ENCODE measurements around the gene DCTN5.

GRCh38 chr16:23701045-23701444 lies 59.8 kb downstream of the DCTN5 start:
- TF ChIP-seq POLR2AphosphoS5 (IDR thresholded peaks at IDR 0.05; ENCODE audit: low read depth, low read length): no peak
- peak in 1 of 2 experiments; percentile 74; a peak in 2 of 4 replicates for TF ChIP-seq REST (IDR thresholded peaks at IDR 0.05; ENCODE audit: insufficient read depth in 1 of 2, low read depth in 2 of 2, low read length in 2 of 2)
- TF ChIP-seq TAF1 (IDR thresholded peaks at IDR 0.05; ENCODE audit: borderline replicate concordance, insufficient read depth, low read length): no peak

Measured in PFSK-1 (cell line).